MM.1S (cell line): ENCODE results near the gene TRIM44.

Experiments used
- DNase-seq: peaks from one replicate; pipeline ENCODE4 v3.0.0-alpha.2; 2015
- H2AFZ ChIP-seq: fragments of 300-600 bp; sonication (generic); 2 replicates; pipeline ENCODE4 v1.6.0; 2016; ENCODE audit warnings: antibody characterized with exemption, low read length
- H3F3A ChIP-seq: fragments of 300-600 bp; sonication (generic); 2 replicates; pipeline ENCODE4 v1.6.1; 2016; ENCODE audit warnings: mild to moderate bottlenecking, antibody characterized with exemption, low read length, moderate library complexity, mixed read lengths; ENCODE audit not compliant: insufficient read depth
- H3K27ac ChIP-seq: fragments of 300-600 bp; sonication (generic); 2 replicates; pipeline ENCODE4 v1.5.1; 2016; ENCODE audit warnings: mild to moderate bottlenecking, low read length
- H3K27me3 ChIP-seq: fragments of 300-600 bp; sonication (generic); replicated peaks from 2 replicates; pipeline ENCODE4 v1.6.0; 2016; ENCODE audit warnings: low read length; ENCODE audit not compliant: insufficient read depth
- H3K36me3 ChIP-seq: fragments of 300-600 bp; sonication (generic); replicated peaks from 2 replicates; pipeline ENCODE4 v1.6.1; 2016; ENCODE audit warnings: mild to moderate bottlenecking, low read length, mixed read lengths; ENCODE audit not compliant: insufficient read depth
- H3K4me1 ChIP-seq: fragments of 300-600 bp; sonication (generic); 2 replicates; pipeline ENCODE4 v1.6.1; 2016; ENCODE audit warnings: low read length, mixed read lengths
- H3K4me2 ChIP-seq: fragments of 300-600 bp; sonication (generic); 2 replicates; pipeline ENCODE4 v1.6.0; 2016; ENCODE audit warnings: low read depth, low read length
- H3K4me3 ChIP-seq: fragments of 300-600 bp; sonication (generic); 2 replicates; pipeline ENCODE4 v1.5.1; 2016; ENCODE audit warnings: low read length, mixed read lengths
- H3K79me2 ChIP-seq: fragments of 300-600 bp; sonication (generic); 2 replicates; pipeline ENCODE4 v1.6.1; 2016; ENCODE audit warnings: mixed run types, low read length, mixed read lengths
- H3K9ac ChIP-seq: fragments of 300-600 bp; sonication (generic); 2 replicates; pipeline ENCODE4 v1.6.1; 2016; ENCODE audit warnings: low read length, mixed read lengths
- H3K9me2 ChIP-seq: fragments of 300-600 bp; sonication (generic); replicated peaks from 2 replicates; pipeline ENCODE4 v1.6.1; 2016; ENCODE audit warnings: mild to moderate bottlenecking, low read length, mixed read lengths; ENCODE audit not compliant: insufficient read depth
- H3K9me3 ChIP-seq: fragments of 300-600 bp; sonication (generic); replicated peaks from 2 replicates; pipeline ENCODE4 v1.6.1; 2016; ENCODE audit warnings: mild to moderate bottlenecking, low read length, mixed read lengths; ENCODE audit not compliant: insufficient read depth
- H4K20me1 ChIP-seq: fragments of 300-600 bp; sonication (generic); 2 replicates; pipeline ENCODE4 v1.6.1; 2016; ENCODE audit warnings: mild to moderate bottlenecking, low read length, moderate library complexity, mixed read lengths; ENCODE audit not compliant: insufficient read depth
- EZH2 ChIP-seq: fragments of 300-600 bp; sonication (generic); optimal IDR thresholded peaks from 2 replicates; pipeline ENCODE3; 2017; ENCODE audit warnings: low read depth, mild to moderate bottlenecking, antibody characterized with exemption, low read length, mixed read lengths
- EZH2phosphoT487 ChIP-seq: fragments of 300-600 bp; sonication (generic); IDR thresholded peaks from 2 replicates; pipeline ENCODE4 v1.6.1; 2018; ENCODE audit warnings: antibody characterized with exemption, low read length
- TF ChIP-seq, protein P1 (sequence below): fragments of 300-600 bp; sonication (generic); IDR thresholded peaks from 2 replicates; pipeline ENCODE4 v1.5.1; 2016; ENCODE audit warnings: antibody characterized with exemption, low read length, mixed read lengths

The TRIM44 gene

DNA sequence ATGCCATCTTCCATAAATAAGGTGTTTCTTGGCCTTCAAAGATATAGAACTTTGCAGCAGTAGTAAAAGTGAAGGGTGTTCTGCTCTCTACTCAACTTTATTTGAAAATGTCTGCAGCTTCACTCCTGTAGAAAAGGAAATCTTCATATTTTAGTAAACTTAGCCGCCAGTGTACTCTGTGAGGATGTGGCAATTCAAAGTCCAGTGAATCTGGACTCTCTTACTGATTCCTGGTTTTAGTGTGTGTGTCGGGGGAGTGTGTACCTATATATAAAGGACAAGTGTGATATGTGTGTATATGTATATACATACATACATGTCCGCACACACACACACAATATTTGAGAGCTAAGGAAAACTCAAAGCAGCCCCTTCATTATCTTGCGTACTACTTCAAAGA, 147.0 kb downstream of the TRIM44 start:
- no peak overlapping the region for H3K4me2 ChIP-seq

DNA sequence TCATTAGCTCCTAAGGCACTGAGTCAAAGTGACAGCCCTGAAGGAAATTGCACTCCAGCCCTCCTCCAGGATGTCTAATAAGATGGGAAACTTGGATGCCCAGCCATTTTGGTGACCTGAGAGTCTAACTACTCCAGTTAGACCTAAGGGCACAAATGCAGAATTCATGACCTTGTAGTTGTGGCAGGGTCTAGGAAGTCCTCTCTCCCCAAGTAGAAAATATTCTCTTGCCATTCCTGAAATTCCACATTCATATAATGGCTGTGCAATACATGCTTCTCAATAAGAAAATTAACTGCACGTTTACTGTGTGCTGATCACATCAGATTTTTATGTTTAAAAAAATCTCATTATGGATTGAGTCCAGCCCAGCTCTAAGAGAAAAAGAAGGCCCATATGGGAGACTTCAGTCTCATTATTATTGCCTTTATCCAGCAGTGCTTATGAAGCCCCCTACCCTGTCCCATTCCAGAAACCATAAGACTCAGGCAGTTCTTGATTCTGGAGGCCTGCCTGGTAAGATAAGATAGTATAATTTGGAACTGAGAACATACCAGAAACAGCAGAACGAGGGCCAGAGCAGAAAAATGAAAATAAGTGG, 147.6 kb downstream of the TRIM44 start:
- H3K9me2 ChIP-seq: no peaks in the 10 kb centered on the region

More for the DNA sequence above, 147.0 kb downstream of the TRIM44 start:
- no peak overlapping the region for H2AFZ ChIP-seq
- no peaks in the 10 kb centered on the region for H3K9me2 ChIP-seq
- H3K9ac ChIP-seq: no peak overlapping the region
- no peaks in the 10 kb centered on the region for H3K79me2 ChIP-seq
- TF ChIP-seq EZH2 (no peak), EZH2phosphoT487 (no peak)
- TF ChIP-seq, protein P1, sequence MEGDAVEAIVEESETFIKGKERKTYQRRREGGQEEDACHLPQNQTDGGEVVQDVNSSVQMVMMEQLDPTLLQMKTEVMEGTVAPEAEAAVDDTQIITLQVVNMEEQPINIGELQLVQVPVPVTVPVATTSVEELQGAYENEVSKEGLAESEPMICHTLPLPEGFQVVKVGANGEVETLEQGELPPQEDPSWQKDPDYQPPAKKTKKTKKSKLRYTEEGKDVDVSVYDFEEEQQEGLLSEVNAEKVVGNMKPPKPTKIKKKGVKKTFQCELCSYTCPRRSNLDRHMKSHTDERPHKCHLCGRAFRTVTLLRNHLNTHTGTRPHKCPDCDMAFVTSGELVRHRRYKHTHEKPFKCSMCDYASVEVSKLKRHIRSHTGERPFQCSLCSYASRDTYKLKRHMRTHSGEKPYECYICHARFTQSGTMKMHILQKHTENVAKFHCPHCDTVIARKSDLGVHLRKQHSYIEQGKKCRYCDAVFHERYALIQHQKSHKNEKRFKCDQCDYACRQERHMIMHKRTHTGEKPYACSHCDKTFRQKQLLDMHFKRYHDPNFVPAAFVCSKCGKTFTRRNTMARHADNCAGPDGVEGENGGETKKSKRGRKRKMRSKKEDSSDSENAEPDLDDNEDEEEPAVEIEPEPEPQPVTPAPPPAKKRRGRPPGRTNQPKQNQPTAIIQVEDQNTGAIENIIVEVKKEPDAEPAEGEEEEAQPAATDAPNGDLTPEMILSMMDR: no peak
- no peak overlapping the region for H3K4me3 ChIP-seq
- H3K27ac ChIP-seq: no peak overlapping the region
- H3K4me1 ChIP-seq: no peaks in the 10 kb centered on the region
- no peaks in the 10 kb centered on the region for H4K20me1 ChIP-seq
- H3K9me3 ChIP-seq: no peaks in the 10 kb centered on the region
- no peaks in the 10 kb centered on the region for H3K27me3 ChIP-seq
- H3K36me3 ChIP-seq: no peaks in the 10 kb centered on the region
- no peak for DNase-seq
- no peaks in the 10 kb centered on the region for H3F3A ChIP-seq

DNA sequence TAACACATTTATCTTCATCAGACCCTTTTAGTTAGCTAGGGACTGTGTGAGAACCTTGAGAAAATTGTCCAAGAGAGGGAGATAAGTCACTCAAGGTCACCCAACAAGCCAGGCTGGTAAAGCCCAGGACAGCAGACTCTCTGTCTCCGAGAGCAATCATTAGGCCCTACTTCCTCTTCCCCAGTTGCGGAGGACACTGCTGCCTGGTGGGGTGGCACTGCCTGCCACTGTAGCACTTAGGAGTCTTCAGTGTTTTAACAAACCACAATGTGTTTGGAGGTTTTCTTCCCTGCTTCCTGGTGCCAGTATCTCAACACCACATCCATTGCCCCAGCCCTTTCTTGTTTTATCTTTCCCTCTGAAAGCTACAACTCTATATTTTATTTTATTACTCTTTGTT, 149.2 kb downstream of the TRIM44 start:
- TF ChIP-seq, protein P1: no peak
- TF ChIP-seq EZH2: no peak
- no peak for TF ChIP-seq EZH2phosphoT487
- Histone ChIP-seq H3K27ac (no peak overlapping the region), H3K4me3 (no peak overlapping the region), H2AFZ (no peak overlapping the region), H3K9ac (no peak overlapping the region), H4K20me1 (no peaks in the 10 kb centered on the region), H3K79me2 (no peaks in the 10 kb centered on the region), H3K4me1 (no peaks in the 10 kb centered on the region), H3K36me3 (no peaks in the 10 kb centered on the region), H3F3A (no peaks in the 10 kb centered on the region), H3K9me2 (no peaks in the 10 kb centered on the region), H3K4me2 (no peak overlapping the region), H3K9me3 (no peaks in the 10 kb centered on the region), H3K27me3 (no peaks in the 10 kb centered on the region)
- DNase-seq: no peak

More for the DNA sequence above, 147.6 kb downstream of the TRIM44 start:
- no peak overlapping the region for H3K4me2 ChIP-seq
- no peaks in the 10 kb centered on the region for H3K36me3 ChIP-seq
- no peak overlapping the region for H3K4me3 ChIP-seq
- H3F3A ChIP-seq: no peaks in the 10 kb centered on the region
- TF ChIP-seq, protein P1: no peak
- no peak overlapping the region for H3K27ac ChIP-seq
- no peaks in the 10 kb centered on the region for H4K20me1 ChIP-seq
- H2AFZ ChIP-seq: no peak overlapping the region
- H3K9me3 ChIP-seq: no peaks in the 10 kb centered on the region
- H3K4me1 ChIP-seq: no peaks in the 10 kb centered on the region
- DNase-seq: no peak
- H3K9ac ChIP-seq: no peak overlapping the region
- no peaks in the 10 kb centered on the region for H3K79me2 ChIP-seq
- H3K27me3 ChIP-seq: no peaks in the 10 kb centered on the region
